GM19452 (cell line): ENCODE results near the gene LGR6.

ENCODE experiments used
- ATAC-seq: cut with Tn5 transposase; IDR thresholded peaks from one replicate; pipeline ENCODE4 v1.9.1; 2021; ENCODE audit not compliant: unreplicated experiment

Gene LGR6

DNA sequence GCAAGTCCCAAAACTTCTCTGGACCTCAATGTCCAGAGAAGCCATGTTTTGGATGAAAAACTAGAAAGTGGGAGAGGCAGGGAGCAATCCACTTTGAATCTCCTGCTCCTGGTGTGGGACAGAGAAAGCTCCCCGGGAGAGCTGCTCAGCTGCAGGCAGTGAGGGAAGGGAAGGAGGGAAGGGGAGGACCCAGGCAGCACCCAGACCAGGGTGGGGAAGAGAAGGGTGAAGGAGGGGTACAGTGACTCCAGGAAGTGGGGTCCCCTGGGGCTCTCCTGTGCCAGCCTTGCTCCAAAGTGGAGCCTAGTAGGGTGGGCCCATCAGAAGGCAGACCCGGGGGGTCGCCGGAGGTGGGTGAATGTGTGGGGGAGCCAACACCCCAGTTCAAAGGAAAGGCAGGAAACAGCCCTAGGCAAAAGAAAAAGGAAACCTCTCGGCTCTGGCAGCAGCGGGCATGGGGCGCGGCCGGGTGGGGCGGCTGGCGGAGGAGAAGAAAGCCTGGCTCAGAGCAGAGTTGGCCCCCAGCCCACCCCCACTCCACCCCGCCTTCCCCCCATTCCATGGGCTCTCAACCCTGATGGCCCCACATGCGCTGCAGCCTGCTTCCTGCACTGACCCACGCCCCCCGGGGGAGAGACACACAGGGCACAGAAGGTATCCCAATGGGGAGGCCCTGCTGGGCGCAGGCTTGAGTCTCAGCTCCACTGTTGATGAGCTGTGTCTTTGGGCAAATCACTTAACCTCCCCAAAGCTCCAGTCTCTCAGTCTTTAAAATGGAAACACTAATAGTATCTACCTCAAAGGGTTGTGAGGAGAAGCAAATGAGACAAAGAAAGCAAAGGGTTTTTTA, 5.7 kb downstream of the LGR6 start:
- no peak for ATAC-seq

DNA sequence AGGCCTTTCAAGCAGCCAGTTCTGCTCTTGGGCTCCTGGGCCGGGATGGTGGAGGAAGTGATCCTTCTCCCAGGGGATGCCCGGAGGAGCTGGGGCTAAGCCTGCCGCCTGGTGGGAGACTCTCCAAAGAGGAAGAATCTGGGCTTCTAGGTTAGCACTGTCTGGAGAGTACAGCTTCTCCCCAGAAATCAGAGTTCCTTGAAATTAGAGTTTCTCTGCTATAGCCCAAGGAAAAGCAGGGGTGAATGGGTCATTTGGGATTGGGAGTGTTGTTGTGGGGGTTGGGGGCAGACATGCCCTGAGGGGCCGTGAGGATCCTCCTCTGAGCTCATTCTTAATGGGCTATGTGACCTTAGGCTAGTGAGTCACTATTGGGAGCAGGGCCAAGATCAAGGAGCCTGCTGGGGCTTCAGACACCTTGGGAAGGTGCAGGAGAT, 6.5 kb downstream of the LGR6 start:
- no peak for ATAC-seq

DNA sequence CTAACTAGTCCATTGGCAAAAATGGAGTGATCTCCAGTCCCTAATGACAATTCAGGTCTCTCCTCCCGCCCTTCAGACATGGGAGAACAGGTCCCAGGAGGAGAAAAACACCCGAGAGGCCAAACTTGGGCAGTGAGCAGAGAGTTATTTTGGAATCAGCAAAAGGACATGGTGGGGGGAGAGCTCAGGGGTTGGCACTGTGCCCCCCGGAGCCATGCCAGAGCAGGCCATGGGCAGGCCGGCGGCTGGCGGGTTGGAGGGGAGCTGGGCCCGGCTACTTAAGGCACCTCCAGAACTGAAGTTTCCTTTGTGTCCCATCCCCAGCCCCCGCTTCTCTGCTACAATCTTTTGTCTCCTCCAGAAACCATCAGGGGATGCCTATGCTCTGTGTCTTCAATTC, 7.1 kb downstream of the LGR6 start:
- no peak for ATAC-seq

DNA sequence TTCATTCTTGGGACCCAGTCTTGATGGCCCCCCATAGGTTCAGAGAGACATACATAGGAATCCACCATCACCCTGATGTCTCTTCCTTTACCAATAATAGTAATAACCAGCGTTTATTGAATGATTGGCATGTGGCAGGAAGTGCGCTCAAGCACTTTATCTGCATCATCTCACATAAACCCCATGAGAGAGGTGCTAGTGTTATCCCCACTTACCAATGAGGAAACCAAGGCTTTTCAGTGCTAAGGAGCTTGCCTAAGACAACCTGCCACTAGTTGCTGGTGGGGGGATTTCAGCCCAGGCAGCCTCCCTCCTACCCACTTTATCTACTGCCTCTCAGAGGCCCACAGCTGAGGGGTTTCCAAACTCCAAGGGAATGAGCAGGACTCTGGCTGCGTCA, 7.7 kb downstream of the LGR6 start:
- ATAC-seq, result no peak

DNA sequence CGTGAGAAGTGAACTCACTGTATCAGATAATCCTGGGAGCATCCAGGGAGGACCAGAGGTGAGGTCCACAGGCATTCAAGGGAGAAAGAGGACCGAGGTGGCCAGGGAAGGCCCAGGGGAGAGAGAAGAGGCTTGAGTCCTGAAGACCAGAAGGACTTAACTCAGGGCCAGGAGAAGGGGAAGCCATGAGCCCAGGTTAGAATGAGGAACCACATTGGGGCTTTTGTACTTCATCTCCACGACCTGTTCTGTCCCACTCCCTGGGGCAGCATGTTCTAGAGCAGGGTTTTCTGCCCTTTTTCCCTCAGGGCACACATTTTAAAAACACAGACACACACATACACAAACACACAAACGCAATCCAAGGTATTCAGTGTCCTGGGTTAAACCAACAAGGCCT, 8.4 kb downstream of the LGR6 start:
- ATAC-seq, result no peak

DNA sequence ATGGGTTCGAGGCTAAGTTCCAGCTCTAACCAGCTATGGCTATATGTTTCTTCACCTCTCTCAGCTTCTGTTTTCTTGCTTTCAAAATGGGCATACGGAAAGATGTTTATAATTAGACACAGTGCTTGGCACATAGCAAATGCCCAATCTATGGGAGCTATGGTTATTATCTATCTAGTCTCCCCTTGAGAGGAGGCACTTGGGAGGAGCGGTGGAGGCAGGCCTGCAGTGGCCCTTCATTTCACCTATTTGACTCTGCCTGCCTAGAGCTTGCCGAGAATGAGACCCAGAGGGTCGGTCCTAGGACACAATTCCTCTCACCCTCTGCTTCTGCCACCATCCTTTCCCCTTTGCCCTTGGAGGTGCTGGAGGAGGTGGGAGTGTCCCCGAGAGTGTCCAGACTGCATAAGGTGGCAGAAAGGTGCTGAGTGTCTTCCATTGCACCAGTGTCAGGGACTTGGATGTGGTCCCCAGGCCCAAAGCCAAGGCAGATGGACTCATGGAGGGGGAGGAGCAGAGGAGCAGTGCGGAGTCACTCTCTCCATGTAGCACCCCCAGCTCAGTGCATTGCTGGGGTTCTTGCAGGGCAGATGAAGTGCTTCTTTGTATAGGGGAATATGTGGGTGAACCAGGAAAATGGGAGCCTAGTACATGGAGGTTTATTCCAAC, 9.0 kb downstream of the LGR6 start:
- no peak for ATAC-seq

DNA sequence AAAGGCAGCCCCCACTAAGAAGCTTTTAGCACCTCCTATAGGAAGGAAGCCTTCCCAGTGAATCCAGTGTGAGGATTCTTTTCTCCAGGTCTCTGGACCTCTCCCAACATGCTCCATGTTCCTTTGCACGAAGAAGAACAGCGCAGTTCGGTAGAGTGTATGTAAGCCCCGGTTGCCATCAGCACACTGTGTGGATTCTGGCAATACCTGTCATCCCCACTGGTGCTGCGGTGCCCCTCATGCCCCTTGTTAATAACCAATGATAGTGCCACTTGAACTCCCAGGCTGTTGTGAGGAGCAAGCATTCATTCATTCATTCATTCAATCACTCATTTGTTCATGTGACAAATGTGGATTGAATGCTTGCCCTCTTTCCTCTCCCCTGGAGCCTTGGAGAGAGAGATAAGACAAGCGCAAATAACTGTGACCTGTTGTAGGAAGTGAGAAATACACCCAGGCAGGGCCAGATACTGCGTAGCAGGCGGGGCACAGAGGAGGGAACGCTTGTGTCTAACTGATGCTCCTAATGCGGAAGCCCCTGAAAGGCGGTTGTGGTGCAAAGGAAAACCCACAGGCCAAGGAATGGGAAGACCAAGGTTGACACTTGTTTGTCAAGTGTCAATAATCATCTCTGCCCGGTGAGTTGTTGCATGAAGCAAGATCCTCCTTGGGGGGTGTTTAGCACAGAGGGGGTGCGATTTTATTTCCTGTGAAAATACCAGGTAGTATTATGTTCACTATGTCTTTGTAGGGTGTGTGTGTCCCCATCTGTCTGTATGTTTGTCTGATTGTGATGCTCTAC, 9.8 kb downstream of the LGR6 start:
- no peak for ATAC-seq

DNA sequence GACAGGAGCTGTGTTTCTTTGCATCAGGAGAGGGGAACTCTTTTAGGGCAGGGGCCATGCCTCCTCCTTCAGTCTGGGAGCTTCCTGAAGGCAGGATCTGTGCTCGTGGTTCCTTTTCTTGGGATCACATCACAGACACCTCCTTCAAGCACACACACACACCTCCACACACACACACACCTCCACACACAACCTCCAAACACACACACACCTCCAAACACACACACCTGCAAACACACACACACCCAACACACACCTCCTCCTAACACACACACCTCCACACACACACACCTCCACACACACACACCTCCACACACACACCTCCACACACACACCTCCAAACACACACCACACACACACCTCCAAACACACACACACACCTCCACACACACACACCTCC, 10.5 kb downstream of the LGR6 start:
- no peak for ATAC-seq

DNA sequence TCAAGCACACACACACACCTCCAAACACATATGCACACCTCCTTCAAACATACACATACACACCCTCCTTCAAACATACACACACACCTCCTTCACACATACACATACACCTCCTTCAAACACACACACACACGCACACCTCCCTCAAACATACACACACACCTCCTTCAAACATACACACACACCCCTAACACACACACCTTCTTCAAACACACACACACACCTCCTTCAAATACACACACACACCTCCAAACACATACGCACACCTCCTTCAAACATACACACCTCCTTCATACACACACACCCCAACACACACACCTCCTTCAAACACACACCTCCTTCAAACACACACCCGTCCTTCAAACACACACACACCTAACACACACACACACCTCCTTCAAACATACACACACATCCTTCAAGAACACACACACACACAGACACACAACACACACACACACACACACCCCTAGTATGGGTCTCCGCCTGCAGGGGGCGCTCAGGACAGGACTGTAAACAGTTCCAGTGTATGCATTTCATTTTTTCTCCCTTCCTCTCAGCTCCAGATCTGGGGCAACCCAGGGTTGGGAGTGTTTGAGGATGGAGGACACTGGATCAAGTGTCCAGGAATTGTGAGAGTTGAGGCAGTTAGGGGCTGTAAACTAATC, 12.1 kb downstream of the LGR6 start:
- no peak for ATAC-seq

DNA sequence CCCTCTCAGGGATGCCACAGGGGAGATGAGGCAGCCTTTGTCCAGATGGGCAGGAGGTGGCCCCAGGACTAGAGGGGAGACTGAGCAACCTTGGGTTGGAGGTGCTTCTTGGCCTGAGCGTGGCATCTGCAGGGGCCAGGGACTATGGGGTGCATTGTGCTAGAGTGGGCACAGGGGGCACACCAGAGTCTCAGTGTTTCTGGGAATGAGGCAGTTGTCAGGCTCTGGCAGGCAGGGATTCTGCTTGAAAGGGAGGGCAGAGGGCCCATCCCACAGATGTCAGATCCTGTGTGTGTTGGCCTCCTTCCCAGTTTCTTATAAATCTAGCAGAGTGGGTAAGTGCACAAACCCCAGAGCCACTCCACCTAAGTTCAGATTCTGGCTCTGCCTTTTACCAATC, 13.7 kb downstream of the LGR6 start:
- no peak for ATAC-seq

DNA sequence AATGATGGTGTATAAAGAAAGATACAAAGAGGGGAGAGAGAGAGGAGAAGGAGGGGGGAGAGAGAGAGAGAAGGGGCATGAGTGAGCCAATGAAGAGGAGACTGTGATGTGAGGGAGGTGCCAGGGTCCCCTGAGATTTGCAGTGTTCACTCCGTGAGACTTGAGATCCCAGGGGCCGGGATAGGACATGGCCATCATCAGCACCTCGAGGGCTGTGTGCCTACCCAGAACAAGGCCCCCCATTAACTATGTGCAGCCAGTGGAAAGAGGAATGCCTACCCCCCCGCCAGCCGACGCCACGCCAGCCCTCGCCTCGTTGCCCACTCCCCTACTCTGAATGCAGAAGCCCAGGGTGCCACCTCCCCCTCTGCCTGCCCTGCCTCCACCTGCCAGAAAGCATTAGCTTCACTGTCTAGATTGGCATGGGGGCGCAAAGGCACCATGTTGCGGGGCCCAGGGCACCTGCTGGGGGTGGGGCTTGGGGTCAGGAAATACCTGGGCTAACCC, 14.8 kb downstream of the LGR6 start:
- no peak for ATAC-seq

DNA sequence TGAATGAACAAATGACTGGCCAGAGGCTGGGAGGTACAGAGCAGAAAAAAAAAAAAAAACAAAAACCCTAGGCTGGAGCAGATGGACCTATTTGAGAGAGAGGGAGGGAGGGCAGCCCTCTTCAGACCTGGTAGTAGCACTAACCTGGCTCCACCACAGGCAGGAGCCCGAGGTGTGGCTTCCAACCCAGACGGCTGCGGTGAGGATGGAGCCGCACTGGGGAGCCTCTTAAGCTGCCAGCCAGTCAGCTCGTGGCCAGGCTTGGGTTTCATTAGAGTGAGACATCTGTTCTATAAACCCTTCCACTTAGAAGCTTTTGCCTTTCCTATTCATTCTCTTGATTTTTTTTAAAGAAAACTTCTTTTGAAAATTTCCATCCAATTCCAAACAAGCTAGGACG, 16.8 kb downstream of the LGR6 start:
- ATAC-seq, result no peak

DNA sequence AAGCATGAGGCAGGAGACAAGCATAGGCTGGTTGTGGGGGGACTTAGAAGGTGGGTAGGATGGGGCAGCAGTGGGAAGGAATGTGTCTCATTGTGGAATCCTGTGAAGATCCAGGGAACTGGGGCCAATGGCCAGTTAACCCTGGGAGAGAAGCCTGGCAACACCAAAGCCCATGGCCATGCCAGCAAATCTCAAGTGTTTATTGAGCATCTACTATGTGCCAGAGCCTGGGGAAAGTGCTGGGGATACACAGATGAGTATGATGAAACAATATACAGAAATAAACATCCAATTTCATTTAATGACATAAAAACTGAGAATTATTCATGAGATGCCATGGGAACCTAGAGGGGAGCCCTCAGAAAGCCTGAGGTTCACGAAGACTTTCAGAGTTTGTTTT, 17.4 kb downstream of the LGR6 start:
- ATAC-seq, result no peak

DNA sequence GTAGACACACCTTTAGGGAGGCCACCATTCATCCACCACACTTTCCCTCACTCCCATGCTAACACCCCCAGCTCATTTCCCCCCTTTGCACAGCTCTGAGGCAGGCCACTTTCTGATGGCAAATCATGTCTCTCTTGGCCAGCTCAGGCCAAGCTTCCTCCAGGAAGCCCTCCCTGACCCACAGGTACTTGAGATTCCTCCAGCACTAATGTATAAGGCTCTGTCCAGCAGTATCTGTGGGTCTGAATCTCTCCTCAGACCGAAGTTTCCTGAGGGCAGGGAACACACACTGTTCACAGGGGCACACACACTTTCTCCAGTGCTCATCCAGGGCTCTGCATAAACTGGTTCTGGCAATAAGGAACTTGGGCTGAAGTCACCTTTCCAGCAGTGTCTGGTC, 19.2 kb downstream of the LGR6 start:
- ATAC-seq, result no peak

DNA sequence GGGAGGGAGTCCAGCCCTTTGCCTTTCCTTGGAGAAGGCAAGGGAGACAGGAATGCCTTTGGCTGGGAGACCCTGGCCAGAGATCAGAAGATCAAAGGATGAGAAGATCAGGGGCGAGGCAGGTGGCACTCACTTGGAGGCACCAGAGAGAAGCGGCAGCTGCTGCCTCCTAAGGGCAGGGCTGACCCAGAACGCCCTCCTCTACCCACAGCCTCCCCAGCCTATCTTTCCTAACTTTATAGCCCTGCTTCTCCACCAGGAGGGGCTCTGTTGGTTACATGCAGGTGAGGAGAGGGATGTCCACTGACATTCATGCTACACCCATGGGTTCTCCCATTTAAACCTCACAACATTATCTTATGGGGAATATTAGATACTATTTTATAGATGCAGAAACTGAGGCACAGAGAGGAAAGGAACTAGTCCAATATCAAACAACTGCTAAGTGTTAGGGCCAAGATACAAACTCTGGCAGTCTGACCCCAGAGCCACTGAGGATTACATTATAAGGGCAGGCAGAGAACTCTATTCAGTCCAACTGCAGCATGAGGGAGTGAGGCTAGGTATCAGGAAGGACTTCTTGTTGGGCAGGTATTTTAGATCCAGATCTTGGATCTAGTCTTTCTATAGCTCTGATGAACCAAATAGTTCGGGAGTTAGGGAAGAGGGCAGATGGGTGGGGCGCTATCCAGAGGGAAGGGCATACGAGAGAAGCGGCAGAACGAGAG, 19.9 kb downstream of the LGR6 start:
- no peak for ATAC-seq

DNA sequence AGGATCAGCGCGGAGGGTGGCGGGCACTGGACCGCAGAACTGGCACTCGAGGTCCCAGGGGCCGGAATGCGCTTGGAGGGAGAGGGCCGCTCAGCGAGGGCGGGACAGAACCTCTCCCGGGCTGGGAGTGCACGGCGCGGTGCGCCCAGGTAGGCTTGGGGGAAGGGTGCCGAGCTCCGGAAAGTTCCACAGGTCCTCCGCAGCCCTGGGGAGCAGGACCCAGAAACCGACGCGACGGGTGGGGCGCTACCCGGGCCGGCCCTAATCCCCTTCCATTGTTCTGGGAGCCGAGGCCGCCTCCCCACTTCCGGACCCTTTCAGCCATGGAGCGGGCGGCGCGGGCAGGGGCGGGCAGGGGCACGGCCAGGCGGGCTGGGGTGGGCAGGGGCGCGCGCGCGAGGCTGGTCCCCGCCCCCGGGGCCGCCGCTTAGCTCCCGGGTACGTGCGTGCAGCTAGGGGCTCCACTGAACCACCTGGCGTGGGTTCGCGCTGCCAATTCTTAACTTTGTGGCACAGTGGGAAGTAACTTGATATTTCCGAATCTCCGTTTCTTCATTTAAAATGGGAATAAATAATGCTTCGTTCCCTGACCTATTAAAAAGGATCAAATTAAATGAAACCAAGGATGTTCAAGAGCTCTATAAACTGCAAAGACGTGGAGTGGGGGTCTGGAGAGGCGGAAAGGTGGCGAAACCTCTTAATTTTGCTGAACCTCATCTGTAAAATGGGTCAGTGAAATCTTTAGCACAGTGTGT, 20.7 kb downstream of the LGR6 start:
- no peak for ATAC-seq

DNA sequence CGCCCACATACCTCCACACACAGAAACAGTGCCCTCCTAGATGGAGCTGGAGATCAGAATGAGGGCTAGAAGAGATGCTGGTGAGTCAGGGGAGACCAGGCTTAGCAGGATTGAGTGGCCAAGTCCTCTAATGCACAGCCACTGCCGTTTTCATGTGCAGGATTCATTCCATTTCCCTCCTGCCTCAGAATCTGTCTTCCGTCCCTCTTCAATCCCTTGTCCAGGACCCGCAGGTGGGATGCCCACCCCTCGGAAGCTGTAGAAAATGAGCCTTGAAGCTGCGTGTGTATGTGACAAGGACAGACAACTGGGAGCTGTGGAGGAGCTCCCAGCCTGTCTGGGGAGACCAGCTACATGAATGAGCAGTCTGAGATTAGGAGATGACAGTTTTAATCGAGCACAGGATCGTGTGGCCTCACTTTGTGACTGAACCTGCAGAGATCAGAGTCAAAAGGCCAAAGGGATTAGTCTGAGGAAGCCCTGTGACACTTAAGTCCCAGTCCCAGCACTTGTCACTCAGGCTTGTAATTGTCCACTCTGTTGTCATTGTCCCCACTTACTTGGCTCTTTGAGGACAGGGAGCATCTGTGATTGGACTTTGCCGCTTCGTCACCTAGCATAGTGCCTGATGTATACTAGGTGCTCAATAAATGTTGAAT, 22.0 kb downstream of the LGR6 start:
- ATAC-seq, result no peak

DNA sequence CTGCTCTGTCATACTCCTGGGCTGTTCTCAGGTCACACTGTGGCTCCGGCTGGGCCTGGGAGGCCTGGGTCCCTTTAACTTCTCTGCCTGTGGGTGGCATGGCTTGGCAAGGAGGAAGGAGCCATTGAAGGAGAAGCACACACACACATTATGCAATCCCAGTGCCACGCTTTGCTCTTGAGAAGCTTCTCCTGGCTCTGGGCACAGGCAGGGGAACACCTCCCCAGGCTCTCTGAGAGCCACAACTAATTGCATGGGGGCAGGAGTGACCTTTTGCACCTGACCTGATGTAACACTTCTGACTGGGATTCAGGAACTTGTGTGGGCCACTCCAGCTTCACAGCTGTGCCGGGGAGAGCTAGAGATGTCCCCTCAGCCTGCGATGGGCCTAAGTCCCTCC, 23.1 kb downstream of the LGR6 start:
- no peak for ATAC-seq

DNA sequence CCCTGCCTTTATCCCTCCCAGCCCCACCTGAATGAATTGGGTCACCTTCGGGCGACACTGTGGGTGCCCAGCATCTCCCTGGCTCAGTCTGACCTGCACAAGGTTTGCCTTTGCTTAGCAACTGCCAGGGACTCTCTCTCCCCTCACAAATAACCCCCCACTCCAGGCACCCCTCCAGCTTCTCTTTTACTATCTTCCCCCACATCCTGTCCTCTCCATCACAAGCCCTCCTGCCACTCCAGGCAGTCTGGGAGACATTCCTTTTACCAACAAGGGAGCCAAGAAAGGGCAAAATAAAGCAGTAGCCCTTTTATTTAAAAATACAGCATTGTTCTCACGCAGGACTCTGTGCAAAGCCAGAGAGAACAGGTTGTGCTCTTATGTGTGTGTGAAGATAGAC, 23.9 kb downstream of the LGR6 start:
- no peak for ATAC-seq
